Naive thymus-derived CD8-positive, alpha-beta T cell (primary cell): ENCODE data around the gene ACE. TPM values are rescaled to one million over a fixed set of nuclear protein-coding genes. Genes with fewer than 3 reads are reported as not detected.
"Not testable (repeated sequence)": the region's sequence is repeated elsewhere in the genome, so short reads cannot be mapped to it uniquely, and the experiment has no call there.

Experiments used
- ATAC-seq, 2 donors: fragments of 150-1000 bp; cut with Tn5 transposase in 1 of 2; sonication (Bioruptor Pico), chemical (Tn5 transposase) in 1 of 2; 1 replicate in 1 of 2; 2 replicates in 1 of 2; pipeline ENCODE4 v1.10.0; 2021; ENCODE audit warnings: mild to moderate bottlenecking in 2 of 2, moderate library complexity in 2 of 2
- POLR2A ChIA-PET: fragments of 350-600 bp; sonication (Branson Sonifier 250); formaldehyde crosslinking; loops from one replicate; lab custom pipeline; 2021; ENCODE audit warnings: antibody characterized with exemption; lab: Charles Lee
- DNase-seq, 10 donors: peaks; one replicate each; pipeline versions ENCODE4 v3.0.0 to v3.0.0-alpha.2; 2020 to 2022
- H3K27ac Mint-ChIP-seq, 10 donors: one replicate each; pipeline ENCODE4 v1.8.0; 2020 to 2022; ENCODE audit warnings: mild to moderate bottlenecking in 10 of 10, mixed read lengths in 10 of 10, moderate library complexity in 4 of 10, inconsistent platforms in 1 of 10
- H3K27me3 Mint-ChIP-seq, 5 donors: one replicate each; pipeline ENCODE4 v1.8.0; 2021 to 2022; ENCODE audit warnings: mixed read lengths in 5 of 5
- H3K36me3 Mint-ChIP-seq, 3 donors: one replicate each; pipeline ENCODE4 v1.8.0; 2020 to 2022; ENCODE audit warnings: mixed read lengths in 3 of 3, mild to moderate bottlenecking in 2 of 3, inconsistent platforms in 1 of 3
- H3K4me1 Mint-ChIP-seq, 4 donors: one replicate each; pipeline ENCODE4 v1.8.0; 2021 to 2022; ENCODE audit warnings: mixed read lengths in 4 of 4
- H3K4me3 Mint-ChIP-seq, 10 donors: one replicate each; pipeline ENCODE4 v1.8.0; 2020 to 2022; ENCODE audit warnings: mild to moderate bottlenecking in 10 of 10, mixed read lengths in 10 of 10, moderate library complexity in 6 of 10, inconsistent platforms in 1 of 10
- H3K9me3 Mint-ChIP-seq, 9 donors: one replicate each; pipeline ENCODE4 v1.8.0; 2020 to 2022; ENCODE audit warnings: mixed read lengths in 9 of 9, mild to moderate bottlenecking in 3 of 9, inconsistent platforms in 1 of 9, moderate library complexity in 1 of 9
- polyA plus RNA-seq, 3 donors: library from polyadenylated mRNA; unstranded; fragments of 300-500 nt; fragmentation: Illumina TruSeq; gene quantifications; one replicate each; pipeline ENCODE4 v1.2.3, GENCODE V29; 2021
- total RNA-seq, 8 experiments: library from RNA in 2 of 8; stranded (reverse) in 2 of 8; gene quantifications; one replicate each; pipeline ENCODE4 v1.2.3 and lab custom pipeline; 2021 to 2026

Gene ACE
- total and polyA plus RNA-seq, 5 experiments from 2014 or later = 0.15 to 1.9 (median 1.2) TPM; not detected in 2

DNA sequence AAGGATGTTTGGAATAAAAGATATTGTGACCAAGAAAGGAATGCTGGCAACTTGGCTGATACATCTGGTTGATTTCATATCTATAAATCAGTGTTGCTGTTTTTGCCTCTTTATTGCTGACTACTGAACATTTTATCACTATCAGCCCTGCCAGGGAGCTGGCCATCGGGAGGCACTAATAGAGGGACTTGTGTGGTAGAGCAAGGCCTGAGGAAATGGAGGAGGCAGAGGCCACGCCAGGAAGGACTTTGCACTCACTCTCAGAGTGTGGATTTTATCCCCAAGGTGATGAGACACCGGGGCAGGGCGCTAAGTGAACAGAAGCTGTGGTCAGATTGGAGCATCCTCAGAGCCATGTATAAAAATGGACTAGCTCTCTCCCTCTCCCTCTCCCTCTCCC, 21.4 kb upstream of the ACE start:
- H3K9me3 Mint-ChIP-seq = no peaks in the 10 kb centered on the region
- no peak for ATAC-seq
- peaks cover 0 to 3% (median 2%) of the 10 kb centered on the region in 4 donors for H3K4me1 Mint-ChIP-seq
- H3K4me3 Mint-ChIP-seq = no peak overlapping the region
- POLR2A ChIA-PET = no interaction called here
- H3K27me3 Mint-ChIP-seq = peaks cover 0 to 9% (median 2%) of the 10 kb centered on the region in 5 donors
- peak overlapping the region in 1 of 10 donors; percentile 43 for H3K27ac Mint-ChIP-seq
- H3K36me3 Mint-ChIP-seq = no peaks in the 10 kb centered on the region
- no peak for DNase-seq

DNA sequence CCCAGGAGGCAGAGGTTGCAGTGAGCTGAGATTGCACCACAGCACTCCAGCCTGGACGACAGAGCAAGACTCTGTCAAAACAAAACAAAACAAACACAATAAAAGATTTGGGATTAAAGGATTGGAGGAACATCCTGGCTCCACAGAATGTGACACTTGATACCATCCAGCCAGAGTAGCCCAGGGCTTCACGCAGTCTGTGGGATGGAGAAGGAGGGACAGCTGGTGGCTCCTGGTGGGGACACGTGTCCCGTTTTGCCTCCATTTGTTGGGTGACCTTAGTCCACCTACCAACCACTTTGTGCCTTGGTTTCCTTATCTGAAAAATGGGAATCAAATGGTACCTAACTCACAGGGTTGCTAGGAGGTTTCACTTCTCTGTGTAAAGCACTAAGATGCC, 18.4 kb upstream of the ACE start:
- Mint-ChIP-seq H3K4me1 (peaks cover 0 to 6% (median 0%) of the 10 kb centered on the region in 4 donors), H3K9me3 (no peaks in the 10 kb centered on the region), H3K27ac (no peak overlapping the region), H3K36me3 (no peaks in the 10 kb centered on the region), H3K27me3 (peaks cover 0 to 5% (median 4%) of the 10 kb centered on the region in 5 donors), H3K4me3 (no peak overlapping the region)
- DNase-seq = no peak
- no peak for ATAC-seq
- POLR2A ChIA-PET = no interaction called here

DNA sequence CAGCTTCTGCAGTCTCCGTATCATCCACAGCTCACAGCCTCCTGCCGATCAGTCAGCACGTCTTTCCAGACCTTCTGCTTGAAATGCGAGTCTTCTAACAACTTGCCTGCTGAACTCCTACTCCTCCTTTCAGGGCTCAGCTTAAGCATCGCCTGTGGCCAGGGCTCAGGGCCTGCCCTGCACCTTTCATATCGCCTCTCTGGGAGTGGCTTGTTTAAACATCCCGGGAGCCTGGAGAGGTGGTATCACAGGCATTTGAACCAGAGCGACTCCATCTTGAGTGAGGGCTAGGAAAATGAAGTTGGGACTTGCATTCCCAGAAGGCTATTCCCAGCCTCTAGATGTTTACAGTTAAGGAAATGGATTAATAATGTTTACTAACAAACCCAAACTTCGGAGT, 16.8 kb upstream of the ACE start:
- peaks cover 0 to 14% (median 0%) of the 10 kb centered on the region in 4 donors for H3K4me1 Mint-ChIP-seq
- POLR2A ChIA-PET = no interaction called here

DNA sequence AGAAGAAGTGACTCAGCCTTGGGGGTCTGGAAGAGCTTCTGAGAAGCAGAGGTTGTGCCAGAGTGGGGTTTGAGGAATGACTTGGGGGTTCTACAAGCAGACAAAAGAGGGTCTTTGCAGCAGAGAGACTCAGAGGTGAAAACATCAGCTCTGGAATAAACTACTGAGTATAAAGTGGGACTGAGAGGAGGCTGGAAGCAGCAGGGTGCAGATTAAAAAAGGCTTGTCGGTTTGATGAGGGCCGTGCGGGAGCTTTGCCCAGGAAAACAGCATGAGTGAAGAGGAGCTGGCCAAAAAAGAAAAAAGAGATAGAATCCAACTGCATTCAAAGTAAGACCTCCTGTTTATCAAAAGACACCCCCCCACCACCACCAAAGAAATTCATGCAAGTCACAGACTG, 13.1 kb upstream of the ACE start:
- H3K27me3 Mint-ChIP-seq = peaks cover 0 to 8% (median 4%) of the 10 kb centered on the region in 5 donors
- peaks cover 0 to 15% (median under 1%) of the 10 kb centered on the region in 4 donors for H3K4me1 Mint-ChIP-seq
- no peaks in the 10 kb centered on the region for H3K9me3 Mint-ChIP-seq
- ATAC-seq (no peak), DNase-seq (no peak)
- H3K36me3 Mint-ChIP-seq = no peaks in the 10 kb centered on the region
- POLR2A ChIA-PET = no interaction called here
- H3K4me3 Mint-ChIP-seq = no peak overlapping the region
- H3K27ac Mint-ChIP-seq = no peak overlapping the region

More for the DNA sequence above, 16.8 kb upstream of the ACE start:
- peak overlapping the region in 1 of 10 donors; percentile 46 for H3K27ac Mint-ChIP-seq
- H3K36me3 Mint-ChIP-seq = no peaks in the 10 kb centered on the region
- no peaks in the 10 kb centered on the region for H3K9me3 Mint-ChIP-seq
- ATAC-seq (no peak), DNase-seq (no peak)
- peaks cover 0 to 7% (median 4%) of the 10 kb centered on the region in 5 donors for H3K27me3 Mint-ChIP-seq
- H3K4me3 Mint-ChIP-seq = no peak overlapping the region

DNA sequence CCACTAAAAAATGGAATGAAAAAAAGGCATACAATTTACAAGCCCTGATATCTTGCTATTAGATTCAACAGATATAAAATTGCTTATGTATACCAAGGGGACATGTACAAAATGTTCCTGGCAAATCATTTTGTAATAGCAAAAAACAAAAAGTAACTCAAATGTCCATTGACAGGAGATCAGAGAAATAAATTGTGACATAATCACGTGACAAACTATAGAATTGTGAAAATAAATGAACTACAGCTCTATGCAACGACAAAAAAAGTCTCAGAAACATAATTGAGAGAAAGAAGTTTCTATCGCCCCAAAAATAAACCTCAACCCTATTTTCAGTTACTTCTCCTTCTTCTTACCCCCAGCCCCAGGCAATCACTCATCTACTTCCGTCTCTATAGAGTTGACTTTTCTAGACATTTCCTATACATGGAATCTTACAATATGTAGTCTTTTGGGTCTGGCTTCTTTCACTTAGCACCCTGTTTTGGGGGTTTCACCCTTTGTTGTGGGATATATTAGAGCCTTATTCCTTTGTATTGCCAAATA, 12.1 kb upstream of the ACE start:
- H3K36me3 Mint-ChIP-seq = no peaks in the 10 kb centered on the region
- POLR2A ChIA-PET = interaction anchor here (0.6 kb wide), 1 partner anchor 17 kb away, joined by 7 read pairs; no protein-coding TSS in a partner anchor
- peaks cover 0 to 15% (median under 1%) of the 10 kb centered on the region in 4 donors for H3K4me1 Mint-ChIP-seq
- H3K27me3 Mint-ChIP-seq = peaks cover 0 to 8% (median 3%) of the 10 kb centered on the region in 5 donors
- no peak for ATAC-seq
- DNase-seq = no peak
- H3K4me3 Mint-ChIP-seq = no peak overlapping the region
- no peaks in the 10 kb centered on the region for H3K9me3 Mint-ChIP-seq
- no peak overlapping the region for H3K27ac Mint-ChIP-seq

DNA sequence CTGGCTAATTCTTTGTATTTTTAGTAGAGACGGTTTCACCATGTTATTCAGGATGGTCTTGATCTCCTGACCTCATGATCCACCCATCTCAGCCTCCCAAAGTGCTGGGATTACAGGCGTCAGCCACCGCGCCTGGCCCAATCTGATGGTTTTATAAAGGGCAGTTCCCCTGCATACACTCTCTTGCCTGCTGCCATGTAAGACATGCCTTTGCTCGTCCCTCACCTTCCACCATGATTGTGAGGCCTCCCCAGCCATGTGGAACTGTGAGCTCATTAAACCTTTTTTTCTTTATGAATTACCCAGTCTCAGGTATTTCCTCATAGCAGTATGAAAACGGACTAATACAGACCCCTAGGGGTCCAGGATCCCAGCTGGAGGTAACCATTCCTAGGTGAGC, 8.8 kb upstream of the ACE start:
- H3K36me3 Mint-ChIP-seq, H3K27me3 Mint-ChIP-seq, POLR2A ChIA-PET, H3K9me3 Mint-ChIP-seq, H3K27ac Mint-ChIP-seq, H3K4me1 Mint-ChIP-seq, ATAC-seq, DNase-seq, H3K4me3 Mint-ChIP-seq: not testable (repeated sequence)

DNA sequence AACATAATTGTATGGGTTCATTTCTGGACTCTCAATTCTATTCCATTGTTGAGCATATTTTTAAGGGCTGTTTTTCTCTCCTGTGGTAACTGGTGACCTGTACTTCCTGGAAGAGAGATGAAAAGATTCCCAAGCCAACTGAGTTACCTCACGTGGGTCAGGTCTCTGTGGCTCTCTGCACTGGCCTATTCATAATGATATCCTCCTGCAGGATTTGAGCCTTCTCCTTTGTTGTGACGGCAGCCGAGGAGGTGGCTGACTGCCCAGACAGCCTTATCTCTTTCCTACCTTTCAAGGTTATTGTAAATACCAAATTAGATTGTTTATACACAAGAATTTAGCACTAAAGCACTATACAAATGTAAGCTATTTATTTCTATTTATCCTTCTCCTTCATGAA, 2.7 kb upstream of the ACE start:
- Mint-ChIP-seq H3K27me3 (peaks cover 8 to 43% (median 24%) of the 10 kb centered on the region in 5 donors), H3K27ac (no peak overlapping the region), H3K36me3 (no peaks in the 10 kb centered on the region), H3K4me1 (peaks cover 8 to 17% (median 12%) of the 10 kb centered on the region in 4 donors), H3K4me3 (no peak overlapping the region), H3K9me3 (no peaks in the 10 kb centered on the region)
- POLR2A ChIA-PET = no interaction called here
- DNase-seq (no peak), ATAC-seq (no peak)

DNA sequence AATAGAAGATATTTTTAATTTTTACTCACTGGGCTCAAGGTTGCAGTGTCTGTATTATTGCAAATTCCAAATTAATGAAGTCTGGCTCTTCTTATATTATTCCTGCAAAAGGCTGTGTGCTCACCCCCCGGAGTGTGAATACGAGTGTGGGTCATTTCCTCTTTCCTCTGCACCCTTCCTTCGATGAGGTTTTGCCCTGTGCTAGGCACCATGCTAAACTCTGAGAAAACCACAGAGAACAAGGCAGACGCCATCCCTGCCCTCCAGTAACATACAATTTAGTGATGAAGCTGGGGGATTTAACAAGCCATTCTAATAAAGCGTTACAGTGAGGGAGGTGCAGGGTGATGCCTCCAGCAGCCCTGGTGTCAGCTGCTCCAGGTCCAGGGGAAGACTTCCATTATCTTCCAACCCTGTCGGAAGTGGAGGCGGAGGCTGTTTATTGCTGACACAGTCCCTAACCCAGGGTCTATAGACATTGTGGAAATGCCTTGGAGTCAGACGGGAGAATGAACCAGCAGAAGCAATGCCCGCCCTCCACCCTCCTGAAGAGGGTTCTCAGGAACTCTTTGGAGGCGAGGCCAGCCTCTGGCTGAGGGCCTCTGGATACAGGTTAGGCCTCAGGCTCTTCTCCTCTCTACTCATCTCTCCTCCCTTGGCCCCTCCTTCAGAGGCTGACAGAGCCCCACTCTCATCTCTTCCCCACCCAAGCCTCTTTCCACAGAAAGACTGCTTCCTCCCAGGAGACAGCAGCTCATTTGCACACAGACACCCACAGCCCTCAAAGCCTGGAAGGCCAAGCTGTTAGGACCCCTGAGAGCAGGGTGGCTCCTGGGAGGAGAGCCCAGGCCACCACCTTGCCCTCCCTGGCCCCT, 2.0 kb upstream of the ACE start:
- H3K4me1 Mint-ChIP-seq = peaks cover 8 to 18% (median 14%) of the 10 kb centered on the region in 4 donors
- DNase-seq (peak in 1 of 10 donors; percentile 50), ATAC-seq (no peak)
- H3K27ac Mint-ChIP-seq = no peak overlapping the region
- H3K36me3 Mint-ChIP-seq = no peaks in the 10 kb centered on the region
- H3K9me3 Mint-ChIP-seq = no peaks in the 10 kb centered on the region
- POLR2A ChIA-PET = no interaction called here
- H3K27me3 Mint-ChIP-seq = peaks cover 8 to 49% (median 26%) of the 10 kb centered on the region in 5 donors
- H3K4me3 Mint-ChIP-seq = peak overlapping the region in 7 of 10 donors; percentile 6 to 58 (median 39)

DNA sequence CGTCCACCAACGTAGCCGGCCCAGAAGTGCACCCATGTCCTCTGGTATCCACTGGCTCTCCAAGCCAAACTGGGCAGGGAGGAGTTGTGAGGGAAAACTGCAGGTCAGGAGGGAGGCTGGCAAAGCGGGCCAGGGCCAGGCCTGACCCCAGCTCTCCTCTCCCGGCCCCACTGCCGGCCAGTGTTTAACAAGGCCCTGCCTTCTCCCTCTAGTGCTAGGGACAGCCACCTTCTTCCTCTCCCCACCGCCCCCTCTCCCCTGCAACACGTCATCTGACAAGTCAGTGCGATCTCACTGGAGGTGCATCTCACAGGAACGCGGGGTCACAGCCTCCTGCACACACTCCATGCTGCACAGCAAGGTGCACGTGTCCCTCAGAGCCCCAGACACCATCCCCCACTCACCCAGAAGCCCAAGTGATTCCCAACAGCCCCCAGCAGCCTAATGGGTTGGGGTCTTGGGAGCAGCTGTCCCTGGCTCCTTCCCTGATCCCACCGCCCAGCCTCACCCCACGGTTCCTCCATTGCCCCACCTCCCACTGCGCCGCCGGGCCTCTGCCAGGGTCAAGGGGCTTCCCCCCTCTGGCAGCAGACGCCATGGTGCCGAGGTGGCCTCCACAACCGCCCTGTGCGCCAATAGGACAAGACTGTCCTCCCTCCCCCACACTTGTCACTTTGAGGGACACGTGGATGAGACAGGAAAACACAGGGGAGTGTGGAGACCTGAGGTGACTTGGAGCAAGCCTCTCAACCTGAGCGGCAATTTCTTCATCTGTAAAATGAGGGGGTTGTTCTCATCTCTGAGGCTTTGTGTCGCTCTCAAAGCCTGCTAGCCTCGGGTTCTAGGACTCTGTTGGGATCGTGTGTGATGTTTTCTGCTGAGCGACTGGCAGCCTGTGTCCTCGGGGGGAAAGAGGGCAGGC, 1.1 kb upstream of the ACE start:
- Mint-ChIP-seq H3K27me3 (peaks cover 5 to 52% (median 22%) of the 10 kb centered on the region in 5 donors), H3K27ac (peak overlapping the region in 1 of 10 donors; percentile 83), H3K4me1 (peaks cover 6 to 18% (median 14%) of the 10 kb centered on the region in 4 donors), H3K36me3 (no peaks in the 10 kb centered on the region), H3K4me3 (peak overlapping the region; percentile 39 to 76 (median 61)), H3K9me3 (no peaks in the 10 kb centered on the region)
- POLR2A ChIA-PET = no interaction called here
- no peak for ATAC-seq
- DNase-seq = peak in 1 of 10 donors; percentile 48

DNA sequence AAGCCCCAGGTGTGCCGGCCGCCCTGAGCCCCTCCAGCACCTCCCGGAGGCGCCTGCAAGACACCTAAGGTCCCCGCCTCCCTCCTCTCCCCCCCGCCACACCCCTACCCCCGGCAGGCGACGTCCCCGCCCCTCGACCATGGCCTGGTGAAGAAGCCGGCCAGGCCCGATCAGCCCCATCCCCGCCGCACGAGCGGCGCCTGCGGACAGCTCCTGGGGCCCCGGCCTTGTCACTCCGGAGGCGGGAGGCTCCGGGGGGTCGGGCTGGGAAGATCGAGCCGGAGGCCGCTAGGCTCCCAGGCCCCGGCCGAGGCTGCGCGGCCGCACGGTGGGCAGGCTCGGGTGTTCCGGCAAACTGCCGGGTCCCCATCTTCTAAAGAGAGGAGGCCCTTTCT, 405 bp upstream of the ACE start:
- H3K27ac Mint-ChIP-seq = no peak overlapping the region
- H3K9me3 Mint-ChIP-seq = no peaks in the 10 kb centered on the region
- POLR2A ChIA-PET = no interaction called here
- H3K4me3 Mint-ChIP-seq = peak overlapping the region in 9 of 10 donors; percentile 9 to 80 (median 62)
- peaks cover 6 to 18% (median 14%) of the 10 kb centered on the region in 4 donors for H3K4me1 Mint-ChIP-seq
- peak in 1 of 2 donors; percentile 6 for ATAC-seq
- peaks cover 5 to 52% (median 22%) of the 10 kb centered on the region in 5 donors for H3K27me3 Mint-ChIP-seq
- DNase-seq = peak in 2 of 10 donors; percentile 10 to 37
- H3K36me3 Mint-ChIP-seq = no peaks in the 10 kb centered on the region

DNA sequence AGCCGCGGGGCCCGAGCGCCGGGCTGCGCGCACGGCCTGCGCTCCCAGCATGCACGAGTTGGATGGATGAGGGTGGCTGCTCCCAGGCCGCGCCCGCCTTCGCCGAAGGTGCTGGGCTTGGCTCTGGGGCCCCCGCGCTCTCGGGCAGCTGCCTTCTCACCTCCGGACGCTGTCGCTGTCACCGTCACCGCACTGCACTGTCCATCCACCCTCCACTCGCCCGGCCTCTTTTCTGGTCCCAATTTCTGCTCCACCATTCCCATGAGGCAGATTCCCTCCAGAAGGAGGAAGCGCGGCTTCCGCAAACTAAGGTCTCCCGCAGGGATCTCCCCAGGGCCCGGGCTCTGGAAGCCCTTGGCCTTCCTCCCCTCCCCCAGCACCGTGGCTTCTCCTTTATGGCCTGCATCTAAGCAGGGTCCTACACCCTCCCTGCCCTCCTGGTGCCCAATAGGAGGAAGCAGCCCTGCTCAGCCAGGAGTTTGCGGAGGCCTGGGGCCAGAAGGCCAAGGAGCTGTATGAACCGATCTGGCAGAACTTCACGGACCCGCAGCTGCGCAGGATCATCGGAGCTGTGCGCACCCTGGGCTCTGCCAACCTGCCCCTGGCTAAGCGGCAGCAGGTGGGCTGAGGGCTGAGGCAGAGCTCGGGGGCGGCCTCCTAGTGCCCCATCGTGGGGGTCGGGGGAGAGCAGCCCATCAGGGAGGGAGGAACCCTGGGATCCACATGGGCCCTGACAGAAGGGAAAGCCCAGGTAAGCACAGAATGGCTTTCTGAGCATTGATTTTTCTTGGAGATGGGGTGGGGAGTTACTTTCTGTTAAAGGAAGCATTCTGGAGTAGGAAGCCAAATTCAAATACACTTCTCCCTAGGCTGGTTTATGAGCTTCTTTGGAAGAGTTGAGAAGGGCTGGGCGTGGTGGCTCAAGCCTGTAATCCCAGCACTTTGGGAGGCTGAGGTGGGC, 899 bp downstream of the ACE start:
- peaks cover 5 to 52% (median 26%) of the 10 kb centered on the region in 5 donors for H3K27me3 Mint-ChIP-seq
- ATAC-seq = peak; percentile 2 to 5
- POLR2A ChIA-PET = interaction anchor here (0.6 to 1.6 kb wide), 7 partner anchors 32 to 1162 kb away, joined by 3 to 12 read pairs (median 3); partner anchors contain the start of gene CYB561
- H3K4me1 Mint-ChIP-seq = peaks cover 10 to 18% (median 14%) of the 10 kb centered on the region in 4 donors
- H3K27ac Mint-ChIP-seq = peak overlapping the region in 1 of 10 donors; percentile 29
- no peak for DNase-seq
- H3K4me3 Mint-ChIP-seq = peak overlapping the region; percentile 52 to 84 (median 74)
- no peaks in the 10 kb centered on the region for H3K9me3 Mint-ChIP-seq
- no peaks in the 10 kb centered on the region for H3K36me3 Mint-ChIP-seq
